H1 (cell line): ENCODE data around the gene CHN2. TPM values are rescaled to one million over a fixed set of nuclear protein-coding genes. Genes with fewer than 3 reads are reported as not detected.

Source experiments
- CTCF ChIA-PET: fragments of 300-600 bp; sonication (Branson Sonifier 250); formaldehyde crosslinking; loops from one replicate; lab custom pipeline; 2021; ENCODE audit not compliant: partially characterized antibody; lab: Charles Lee
- POLR2A ChIA-PET: fragments of 300-600 bp; sonication (Branson Sonifier 250); formaldehyde crosslinking; loops from one replicate; lab custom pipeline; 2021; ENCODE audit warnings: inconsistent platforms; ENCODE audit not compliant: partially characterized antibody; lab: Charles Lee
- DNase-seq, 2 experiments: peaks; one replicate each; pipeline versions ENCODE4 v3.0.0 to v3.0.0-alpha.2; 2010 to 2022; ENCODE audit warnings: low spot score in 2 of 2, low read depth in 1 of 2, mixed read lengths in 1 of 2
- FAIRE-seq: peaks from 2 replicates; lab custom pipeline; 2011; peaks lifted over from hg19 to GRCh38; lab: Jason Lieb, UNC
- H2AFZ ChIP-seq: 2 replicates; pipeline ENCODE4 v1.8.1; 2012; ENCODE audit warnings: low read length, inconsistent platforms
- H2AK5ac ChIP-seq: 2 replicates; pipeline ENCODE4 v1.6.1; 2013; ENCODE audit warnings: low read depth, low read length
- H2BK120ac ChIP-seq: replicated peaks from 2 replicates; pipeline ENCODE3; 2013; ENCODE audit warnings: low read depth, low read length, inconsistent platforms
- H2BK12ac ChIP-seq: 2 replicates; pipeline ENCODE4 v1.6.1; 2013; ENCODE audit warnings: low read depth, low read length
- H2BK15ac ChIP-seq: 2 replicates; pipeline ENCODE4 v1.6.1; 2013; ENCODE audit warnings: low read length
- H2BK20ac ChIP-seq: 2 replicates; pipeline ENCODE4 v1.6.1; 2013; ENCODE audit warnings: low read length
- H2BK5ac ChIP-seq: 2 replicates; pipeline ENCODE4 v1.6.1; 2013; ENCODE audit warnings: low read depth, low read length
- H3K14ac ChIP-seq: 2 replicates; pipeline ENCODE4 v1.6.1; 2013; ENCODE audit warnings: inconsistent platforms; ENCODE audit not compliant: insufficient read length
- H3K18ac ChIP-seq: 2 replicates; pipeline ENCODE4 v1.6.1; 2013; ENCODE audit warnings: low read length; ENCODE audit errors: extremely low read depth
- H3K23ac ChIP-seq: 2 replicates; pipeline ENCODE4 v1.6.1; 2013; ENCODE audit warnings: inconsistent platforms; ENCODE audit not compliant: insufficient read length
- H3K23me2 ChIP-seq: 2 replicates; pipeline ENCODE4 v1.6.1; 2013; ENCODE audit warnings: low read depth, low read length
- H3K27ac ChIP-seq: 2 replicates; pipeline ENCODE4 v1.6.1; 2011; ENCODE audit warnings: low read depth, low read length, inconsistent platforms
- H3K27me3 ChIP-seq, 4 experiments: replicated peaks in 1 of 4; 1 replicate in 1 of 4; 2 replicates in 3 of 4; pipeline versions ENCODE4 v1.6.1 to v1.8.1; 2011 to 2013; ENCODE audit warnings: low read length in 3 of 4, mild to moderate bottlenecking in 3 of 4, inconsistent platforms in 2 of 4, mixed read lengths in 2 of 4, moderate library complexity in 1 of 4; ENCODE audit not compliant: control insufficient read depth in 3 of 4, insufficient read depth in 3 of 4; ENCODE audit errors: extremely low read depth in 1 of 4
- H3K36me3 ChIP-seq, 4 experiments: 2 replicates each; pipeline versions ENCODE4 v1.6.1 to v1.8.1; 2011 to 2013; ENCODE audit warnings: mild to moderate bottlenecking in 4 of 4, low read length in 3 of 4, moderate library complexity in 2 of 4, control low read depth in 1 of 4, inconsistent platforms in 1 of 4; ENCODE audit not compliant: insufficient read depth in 4 of 4, control insufficient read depth in 2 of 4
- H3K4ac ChIP-seq: replicated peaks from 2 replicates; pipeline ENCODE3; 2013; ENCODE audit warnings: low read length, low read depth, mixed read lengths, inconsistent platforms; ENCODE audit not compliant: insufficient read length
- H3K4me1 ChIP-seq, 4 experiments: replicated peaks in 1 of 4; 1 replicate in 1 of 4; 2 replicates in 3 of 4; pipeline versions ENCODE4 v1.6.1 to v1.8.1; 2011 to 2013; ENCODE audit warnings: low read length in 3 of 4, inconsistent platforms in 2 of 4, mixed read lengths in 1 of 4; ENCODE audit not compliant: insufficient read depth in 4 of 4, control insufficient read depth in 3 of 4
- H3K4me2 ChIP-seq, 2 experiments: 2 replicates each; pipeline versions ENCODE4 v1.6.1 to v1.8.1; 2011 to 2013; ENCODE audit warnings: low read depth in 2 of 2, low read length in 2 of 2, control low read depth in 1 of 2, inconsistent platforms in 1 of 2, mild to moderate bottlenecking in 1 of 2; ENCODE audit not compliant: insufficient read depth in 1 of 2
- H3K4me3 ChIP-seq, 4 experiments: fragments of 200-600, 300-600 bp in 1 of 4; sonication (generic), shearing (Covaris generic), sonication (Bioruptor Twin) in 1 of 4; 2 replicates each; pipeline versions ENCODE4 v1.5.1 to v1.8.1; 2011 to 2016; ENCODE audit warnings: low read length in 4 of 4, low read depth in 3 of 4, control low read depth in 2 of 4, inconsistent platforms in 2 of 4, mild to moderate bottlenecking in 2 of 4, mixed read lengths in 1 of 4, moderate library complexity in 1 of 4; ENCODE audit not compliant: insufficient read depth in 2 of 4; ENCODE audit errors: extremely low read depth in 1 of 4
- H3K56ac ChIP-seq: replicated peaks from 2 replicates; pipeline ENCODE3; 2013; ENCODE audit warnings: low read depth, mild to moderate bottlenecking, mixed read lengths, low read length, inconsistent platforms; ENCODE audit not compliant: insufficient read length
- H3K79me1 ChIP-seq: 2 replicates; pipeline ENCODE4 v1.6.1; 2013; ENCODE audit warnings: low read depth, low read length, control low read depth
- H3K79me2 ChIP-seq, 2 experiments: 2 replicates each; pipeline versions ENCODE4 v1.6.1 to v1.8.1; 2012 to 2013; ENCODE audit warnings: low read length in 2 of 2, mild to moderate bottlenecking in 2 of 2, inconsistent platforms in 1 of 2; ENCODE audit not compliant: insufficient read depth in 2 of 2, control insufficient read depth in 1 of 2
- H3K9ac ChIP-seq, 4 experiments: replicated peaks in 1 of 4; 1 replicate in 1 of 4; 2 replicates in 3 of 4; pipeline versions ENCODE4 v1.6.1 to v1.8.1; 2011 to 2013; ENCODE audit warnings: low read depth in 3 of 4, low read length in 3 of 4, control low read depth in 2 of 4, mild to moderate bottlenecking in 2 of 4, moderate library complexity in 2 of 4, inconsistent platforms in 1 of 4; ENCODE audit errors: extremely low read depth in 1 of 4
- H3K9me3 ChIP-seq, 2 experiments: 2 replicates each; pipeline versions ENCODE4 v1.6.1 to v1.8.1; 2012 to 2013; ENCODE audit warnings: mild to moderate bottlenecking in 2 of 2, moderate library complexity in 2 of 2, control low read depth in 1 of 2, inconsistent platforms in 1 of 2, low read depth in 1 of 2, low read length in 1 of 2, mixed read lengths in 1 of 2; ENCODE audit not compliant: insufficient read depth in 2 of 2
- H4K20me1 ChIP-seq, 2 experiments: replicated peaks in 1 of 2; 2 replicates each; pipeline versions ENCODE3 to v1.8.1; 2011 to 2013; ENCODE audit warnings: inconsistent platforms in 2 of 2, low read length in 2 of 2, mild to moderate bottlenecking in 1 of 2; ENCODE audit not compliant: insufficient read depth in 2 of 2, control insufficient read depth in 1 of 2
- H4K5ac ChIP-seq: 2 replicates; pipeline ENCODE4 v1.6.1; 2013; ENCODE audit warnings: low read length, low read depth, mixed read lengths, inconsistent platforms; ENCODE audit not compliant: insufficient read length
- H4K8ac ChIP-seq: 2 replicates; pipeline ENCODE4 v1.8.0; 2013; ENCODE audit warnings: mild to moderate bottlenecking, moderate library complexity, low read length, inconsistent platforms; ENCODE audit not compliant: insufficient read depth; ENCODE audit errors: extremely low read depth
- H4K91ac ChIP-seq: replicated peaks from 2 replicates; pipeline ENCODE3; 2013; ENCODE audit warnings: low read length, mixed read lengths, inconsistent platforms; ENCODE audit not compliant: insufficient read length
- ATF3 ChIP-seq: IDR thresholded peaks from 2 replicates; pipeline ENCODE4 v1.6.1; 2011; ENCODE audit warnings: low read depth, mild to moderate bottlenecking, low read length; ENCODE audit not compliant: insufficient read depth
- CHD1 ChIP-seq: IDR thresholded peaks from 2 replicates; pipeline ENCODE4 v1.6.1; 2012; ENCODE audit warnings: low read depth, low read length, improper control_type of control experiment
- CHD2 ChIP-seq: IDR thresholded peaks from 2 replicates; pipeline ENCODE4 v1.6.1; 2012; ENCODE audit warnings: low read length, improper control_type of control experiment
- GABPA ChIP-seq: IDR thresholded peaks from 2 replicates; pipeline ENCODE4 v1.6.1; 2011; ENCODE audit warnings: mild to moderate bottlenecking, low read length, moderate library complexity, borderline replicate concordance; ENCODE audit not compliant: insufficient read depth
- JUN ChIP-seq: IDR thresholded peaks from 2 replicates; pipeline ENCODE4 v1.6.1; 2011; ENCODE audit warnings: low read depth, mild to moderate bottlenecking, improper control_type of control experiment, low read length
- KDM1A ChIP-seq: fragments of 200-600, 300-600 bp; sonication (generic); IDR thresholded peaks from 2 replicates; pipeline ENCODE4 v1.7.1; 2016; ENCODE audit warnings: mild to moderate bottlenecking, low read length, borderline replicate concordance
- MAFK ChIP-seq: IDR thresholded peaks from 2 replicates; pipeline ENCODE4 v1.6.1; 2012; ENCODE audit warnings: low read depth, mild to moderate bottlenecking, improper control_type of control experiment, low read length
- RXRA ChIP-seq: IDR thresholded peaks from 2 replicates; pipeline ENCODE4 v1.6.1; 2011; ENCODE audit warnings: low read depth, mild to moderate bottlenecking, low read length, moderate library complexity; ENCODE audit not compliant: insufficient read depth
- SAP30 ChIP-seq: fragments of 300-600 bp; sonication (generic); IDR thresholded peaks from 2 replicates; pipeline ENCODE4 v1.7.1; 2012; ENCODE audit warnings: low read length, moderate library complexity, mild to moderate bottlenecking, inconsistent platforms; ENCODE audit not compliant: insufficient read depth, insufficient replicate concordance
- SP2 ChIP-seq: IDR thresholded peaks from 2 replicates; pipeline ENCODE4 v1.6.1; 2012; ENCODE audit warnings: mild to moderate bottlenecking, low read length, inconsistent platforms
- YY1 ChIP-seq: IDR thresholded peaks from 2 replicates; pipeline ENCODE4 v1.6.1; 2011; ENCODE audit warnings: low read depth, mild to moderate bottlenecking, low read length
- ZNF274 ChIP-seq: IDR thresholded peaks from 2 replicates; pipeline ENCODE4 v1.7.0; 2012; ENCODE audit warnings: low read length, borderline replicate concordance; ENCODE audit errors: extremely low read depth
- WGBS, 2 experiments: shearing (Covaris generic) in 1 of 2; methylation state at CpG; one replicate each; pipeline versions ENCODE4 v1.1.6 to v1.1.7; 2013 to 2015; ENCODE audit warnings: low lambda C conversion rate in 2 of 2, mixed read lengths in 2 of 2, inconsistent platforms in 1 of 2, low coverage in 1 of 2, missing lambda C conversion rate in 1 of 2; ENCODE audit not compliant: insufficient replicate concordance in 2 of 2, insufficient coverage in 1 of 2, insufficient read length in 1 of 2; ENCODE audit errors: extremely low coverage in 1 of 2, missing lambda C conversion rate in 1 of 2; 5-methylcytosine and 5-hydroxymethylcytosine counted together
- polyA plus RNA-seq, 7 experiments: library from polyadenylated mRNA; depleted of rRNA in 3 of 7; stranded (reverse) in 5 of 7; unstranded in 2 of 7; fragments of >200 nt in 5 of 7; fragments of 200-250 nt in 2 of 7; gene quantifications; 1 replicate in 5 of 7; 2 replicates in 1 of 7; 4 replicates in 1 of 7; pipeline versions ENCODE4 v1.2.1 to v1.2.3, GENCODE V29; 2011 to 2013; ENCODE audit warnings: missing spikeins in 2 of 7, mixed read lengths in 2 of 7
- total RNA-seq: library from RNA; stranded (reverse); fragmentation: NEBNext Ultra II Directional; extraction: Animal tissue kit (Norgen Biotek cat#: 25700); gene quantifications from 2 replicates; pipeline ENCODE4 v1.2.1, GENCODE V29; 2021

Gene CHN2
- total and polyA plus RNA-seq, 2 of the 8 experiments (the other 6 are each of a cell fraction or from before 2014, with no cell fraction given): 2.9 to 4.8 TPM

GRCh38 chr7:29385214-29385814 lies 190.7 kb downstream of the CHN2 start:
- no peak overlapping the region for H4K5ac ChIP-seq
- no peaks in the 10 kb centered on the region for H3K79me1 ChIP-seq
- no peak overlapping the region for H3K4me2 ChIP-seq
- H2AK5ac ChIP-seq: no peak overlapping the region
- no peak overlapping the region for H3K14ac ChIP-seq
- H3K4ac ChIP-seq: no peak overlapping the region
- TF ChIP-seq CHD2: no peak
- TF ChIP-seq GABPA: no peak
- TF ChIP-seq CHD1: no peak
- TF ChIP-seq JUN: no peak
- no peak for TF ChIP-seq ZNF274
- TF ChIP-seq SP2: no peak
- no peak for TF ChIP-seq YY1
- no peak for TF ChIP-seq RXRA
- no peak for TF ChIP-seq SAP30
- no peak for TF ChIP-seq KDM1A
- TF ChIP-seq MAFK: no peak
- no peak for TF ChIP-seq ATF3
- no peak overlapping the region for H3K4me3 ChIP-seq
- DNase-seq: no peak
- no peak overlapping the region for H2BK120ac ChIP-seq
- no peaks in the 10 kb centered on the region for H3K79me2 ChIP-seq
- ChIA-PET POLR2A (no interaction called here), CTCF (no interaction called here)
- no peak overlapping the region for H4K91ac ChIP-seq
- no peak overlapping the region for H2BK15ac ChIP-seq
- no peaks in the 10 kb centered on the region for H3K23me2 ChIP-seq
- peaks cover 0 to 2% of the 10 kb centered on the region in 2 experiments; a peak in 1 of 4 replicates for H3K9me3 ChIP-seq
- no peak overlapping the region for H4K8ac ChIP-seq
- H2BK5ac ChIP-seq: no peak overlapping the region
- no peak overlapping the region for H3K18ac ChIP-seq
- no peak overlapping the region for H3K27ac ChIP-seq
- no peak overlapping the region for H2BK12ac ChIP-seq
- H3K9ac ChIP-seq: no peak overlapping the region
- WGBS, 2 experiments: 75% methylated on average over 4 of the region's 4 CpGs; no CpG with 5 or more reads in 1 of the 2 experiments
- H4K20me1 ChIP-seq: no peaks in the 10 kb centered on the region
- H3K36me3 ChIP-seq: no peaks in the 10 kb centered on the region
- H3K4me1 ChIP-seq: no peaks in the 10 kb centered on the region
- FAIRE-seq: no peak
- no peak overlapping the region for H3K23ac ChIP-seq
- H3K56ac ChIP-seq: no peak overlapping the region
- H2AFZ ChIP-seq: no peak overlapping the region
- no peak overlapping the region for H2BK20ac ChIP-seq
- H3K27me3 ChIP-seq: no peaks in the 10 kb centered on the region
